C4-2B (cell line): Measurements from ENCODE around the gene YPEL4.

Experiments used
- H3K27ac ChIP-seq: fragments of 450-650 bp; 2 replicates; pipeline ENCODE4 v1.5.1; 2017
- ZFX ChIP-seq: fragments of 450-650 bp; IDR thresholded peaks from 2 replicates; pipeline ENCODE4 v1.6.1; 2017
- TF ChIP-seq, protein P1 (sequence below): fragments of 450-650 bp; conservative IDR thresholded peaks from 2 replicates; pipeline ENCODE4 v1.5.1; 2017; ENCODE audit warnings: mild to moderate bottlenecking

The YPEL4 gene

DNA sequence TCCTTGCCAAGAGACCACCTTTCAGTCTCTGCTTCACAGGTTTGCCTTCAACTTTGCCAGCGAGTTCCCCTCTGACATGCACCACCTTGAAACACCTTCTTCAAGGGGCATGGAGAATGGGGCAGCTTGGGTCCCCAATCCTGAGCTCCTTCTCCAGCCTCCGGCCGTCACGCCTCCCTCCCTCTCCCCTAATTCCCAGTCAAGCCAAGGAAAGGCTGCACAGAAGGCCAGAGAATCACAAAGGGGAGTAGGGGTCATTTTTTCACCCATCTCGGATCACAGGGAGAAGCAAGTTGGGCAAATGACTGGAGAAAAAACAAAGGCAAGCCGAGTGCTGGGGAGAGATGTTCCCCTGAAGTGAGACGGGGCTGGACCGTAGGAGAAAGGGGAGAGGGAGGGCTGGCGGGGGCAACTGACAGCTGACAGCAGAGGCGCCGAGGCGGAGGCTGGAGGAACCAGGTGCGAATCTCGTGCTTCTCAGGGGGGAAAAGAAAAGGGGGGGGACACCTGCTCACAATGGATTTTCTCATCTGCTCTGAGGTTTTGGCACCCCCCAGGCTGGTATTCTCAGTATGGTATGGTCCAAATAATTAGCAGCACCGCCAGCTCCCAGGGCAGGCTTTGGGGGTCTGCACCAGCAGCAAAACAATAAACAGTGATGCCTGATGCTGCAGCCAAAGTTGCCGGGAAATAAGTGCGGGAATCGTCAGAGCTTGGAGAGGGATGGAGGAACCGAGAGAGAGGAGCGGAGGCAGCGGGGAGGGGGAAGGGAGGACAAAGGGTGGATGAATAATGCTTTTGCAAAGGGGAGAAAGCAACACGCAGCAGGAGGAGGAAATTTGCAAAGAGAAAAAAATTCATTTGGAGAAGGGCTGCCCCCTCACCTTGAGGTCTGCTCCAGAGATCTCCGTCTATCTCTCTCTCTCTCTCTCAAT lies 644 bp downstream of the YPEL4 start:
- TF ChIP-seq, protein P1, sequence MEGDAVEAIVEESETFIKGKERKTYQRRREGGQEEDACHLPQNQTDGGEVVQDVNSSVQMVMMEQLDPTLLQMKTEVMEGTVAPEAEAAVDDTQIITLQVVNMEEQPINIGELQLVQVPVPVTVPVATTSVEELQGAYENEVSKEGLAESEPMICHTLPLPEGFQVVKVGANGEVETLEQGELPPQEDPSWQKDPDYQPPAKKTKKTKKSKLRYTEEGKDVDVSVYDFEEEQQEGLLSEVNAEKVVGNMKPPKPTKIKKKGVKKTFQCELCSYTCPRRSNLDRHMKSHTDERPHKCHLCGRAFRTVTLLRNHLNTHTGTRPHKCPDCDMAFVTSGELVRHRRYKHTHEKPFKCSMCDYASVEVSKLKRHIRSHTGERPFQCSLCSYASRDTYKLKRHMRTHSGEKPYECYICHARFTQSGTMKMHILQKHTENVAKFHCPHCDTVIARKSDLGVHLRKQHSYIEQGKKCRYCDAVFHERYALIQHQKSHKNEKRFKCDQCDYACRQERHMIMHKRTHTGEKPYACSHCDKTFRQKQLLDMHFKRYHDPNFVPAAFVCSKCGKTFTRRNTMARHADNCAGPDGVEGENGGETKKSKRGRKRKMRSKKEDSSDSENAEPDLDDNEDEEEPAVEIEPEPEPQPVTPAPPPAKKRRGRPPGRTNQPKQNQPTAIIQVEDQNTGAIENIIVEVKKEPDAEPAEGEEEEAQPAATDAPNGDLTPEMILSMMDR, result no peak
- TF ChIP-seq ZFX, result no peak
- H3K27ac ChIP-seq, result no peak overlapping the region

DNA sequence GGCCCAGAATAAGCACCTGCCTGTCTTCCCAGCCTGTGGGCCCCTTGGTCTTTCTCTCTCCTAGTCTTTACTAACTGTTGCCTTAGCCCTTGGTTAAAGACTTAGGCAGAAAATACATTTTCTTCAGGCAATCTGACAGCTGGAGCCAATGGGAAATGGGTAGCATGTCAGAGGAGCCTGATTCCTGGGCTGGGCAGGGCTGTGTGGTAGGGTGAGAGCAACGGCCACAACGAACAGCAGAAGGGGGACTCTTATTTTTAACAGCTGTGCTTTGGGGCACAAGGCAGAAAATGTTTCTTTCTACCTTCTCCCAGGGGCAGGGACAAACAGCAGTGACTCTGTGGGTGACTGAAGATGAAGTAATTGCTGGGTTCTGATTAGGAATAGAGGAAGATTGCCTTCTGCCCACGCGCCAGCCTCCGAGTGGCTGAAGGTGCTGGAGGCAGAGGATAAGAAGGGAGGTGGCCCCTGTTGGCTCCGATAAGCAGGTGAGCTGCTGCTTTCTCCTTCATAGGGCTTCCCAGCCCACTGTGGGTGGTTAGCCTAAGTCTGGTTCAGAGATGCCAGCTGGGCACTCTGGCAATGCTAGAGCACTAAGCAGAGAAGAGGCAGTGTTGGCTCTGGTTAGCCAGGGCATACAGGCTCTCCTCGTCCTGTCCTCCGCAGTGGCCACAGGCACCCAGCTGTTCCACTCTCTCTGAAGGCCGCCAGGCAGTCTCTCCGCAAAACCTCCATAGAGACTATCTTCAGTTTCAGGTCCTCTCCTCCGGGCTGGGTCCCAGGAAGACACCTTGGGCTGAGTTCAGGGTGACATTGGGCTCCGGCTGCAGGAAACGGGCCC lies 1.5 kb downstream of the YPEL4 start:
- TF ChIP-seq, protein P1, result no peak
- no peak for TF ChIP-seq ZFX
- no peak overlapping the region for H3K27ac ChIP-seq

- no peak overlapping the region for H3K27ac ChIP-seq
- TF ChIP-seq ZFX, result no peak
- TF ChIP-seq, protein P1, result no peak
Measured at GRCh38 chr11:57647372-57647771, 2.3 kb downstream of the YPEL4 start.

GRCh38 chr11:57646799-57647303 lies 2.9 kb downstream of the YPEL4 start:
- no peak for TF ChIP-seq ZFX
- TF ChIP-seq, protein P1, result no peak
- H3K27ac ChIP-seq, result no peak overlapping the region

DNA sequence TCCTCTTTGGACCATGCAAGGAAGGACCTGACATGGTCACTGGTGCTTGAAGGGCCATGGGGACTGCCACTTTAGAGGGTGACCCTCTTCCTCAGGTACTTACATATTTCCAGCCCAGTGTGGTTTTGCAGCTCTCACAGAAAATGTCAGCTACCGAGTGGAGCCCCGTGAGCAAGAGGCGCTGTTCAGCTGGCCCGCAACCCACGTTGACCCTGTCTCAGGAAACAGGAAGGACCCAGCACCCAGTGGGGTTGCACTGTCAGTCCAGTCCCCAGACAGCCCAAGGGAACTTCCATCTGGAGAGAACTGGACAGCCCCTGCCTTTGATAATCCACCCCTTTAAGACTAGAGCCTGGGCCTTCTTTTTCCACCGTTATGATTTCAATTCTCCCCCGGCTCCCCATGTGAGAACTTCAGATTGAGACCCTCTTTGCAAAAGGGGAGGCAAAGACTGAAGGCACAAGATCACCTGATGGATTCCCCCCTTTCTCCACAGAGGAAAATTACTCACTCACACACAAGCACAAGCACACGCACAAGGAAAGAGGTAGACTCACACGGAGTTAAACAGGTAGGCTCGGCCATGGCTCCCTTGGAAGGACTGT lies 3.4 kb downstream of the YPEL4 start:
- no peak overlapping the region for H3K27ac ChIP-seq
- TF ChIP-seq, protein P1, result no peak
- no peak for TF ChIP-seq ZFX

DNA sequence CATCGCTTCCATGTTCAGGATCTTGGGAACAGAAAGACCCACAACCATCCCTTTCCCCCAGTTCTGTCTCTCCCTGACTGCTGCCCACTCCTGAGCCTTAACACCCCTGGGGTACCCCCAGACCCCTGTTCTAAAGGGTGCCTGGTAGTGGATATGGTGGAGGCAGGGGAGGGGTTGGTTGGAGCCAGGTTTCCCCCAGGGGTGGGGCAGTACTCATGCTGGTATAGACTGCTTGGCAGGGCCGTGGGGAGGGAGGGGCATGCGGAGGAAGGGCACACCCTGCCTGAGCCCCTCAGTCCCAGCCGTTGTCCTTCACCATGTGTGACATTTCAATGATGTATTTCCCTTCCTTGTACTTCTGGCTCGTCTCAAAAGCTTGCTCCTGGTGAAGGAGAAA lies 4.0 kb downstream of the YPEL4 start:
- H3K27ac ChIP-seq, result no peak overlapping the region
- TF ChIP-seq ZFX, result no peak
- TF ChIP-seq, protein P1, result no peak
